Forelimb muscle (tissue), 1 donor: Measurements from ENCODE around the gene SND1. TPM values are rescaled to one million over a fixed set of nuclear protein-coding genes. Genes with fewer than 3 reads are reported as not detected.

Experiments used
- DNase-seq: peaks from one replicate; pipeline ENCODE4 v3.0.0-alpha.2; 2013; ENCODE audit warnings: low read depth
- polyA plus RNA-seq: library from polyadenylated mRNA; unstranded; fragments of 120-200 nt; gene quantifications from one replicate; pipeline ENCODE4 v1.2.1, GENCODE V29; 2013; ENCODE audit not compliant: insufficient read length

The SND1 gene
- polyA plus RNA-seq, 1 donor, result 95.0 TPM

DNA sequence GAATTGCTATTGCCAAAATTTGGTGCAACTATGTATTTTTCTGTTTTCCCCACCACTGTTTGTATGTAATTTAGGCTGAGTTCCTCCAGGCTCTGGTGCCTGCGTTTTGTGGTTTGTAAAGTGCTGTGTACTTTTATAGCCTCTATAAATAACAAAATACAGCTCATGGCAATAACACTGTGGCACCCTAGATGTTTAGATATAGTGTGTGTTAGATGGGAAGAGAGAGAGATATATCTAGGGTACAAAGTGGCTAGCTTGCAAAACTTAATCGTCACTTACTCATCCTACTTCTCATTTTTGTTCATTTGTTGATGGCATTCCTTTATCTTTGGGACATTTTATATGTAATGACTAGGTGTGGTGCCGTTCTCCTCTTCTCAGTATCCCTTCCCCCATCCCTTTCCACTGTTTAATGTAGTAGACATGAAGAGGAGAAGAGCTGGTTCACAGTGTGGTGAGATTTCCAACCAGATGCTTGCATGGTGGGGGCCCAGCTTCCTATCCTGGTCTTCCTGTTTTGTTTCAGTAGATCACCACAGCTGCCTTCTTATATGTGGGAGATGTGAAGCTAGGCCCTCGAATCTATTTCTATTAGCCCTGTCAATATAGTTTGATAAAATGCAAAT is 115.0 kb downstream of the SND1 start:
- no peak for DNase-seq

DNA sequence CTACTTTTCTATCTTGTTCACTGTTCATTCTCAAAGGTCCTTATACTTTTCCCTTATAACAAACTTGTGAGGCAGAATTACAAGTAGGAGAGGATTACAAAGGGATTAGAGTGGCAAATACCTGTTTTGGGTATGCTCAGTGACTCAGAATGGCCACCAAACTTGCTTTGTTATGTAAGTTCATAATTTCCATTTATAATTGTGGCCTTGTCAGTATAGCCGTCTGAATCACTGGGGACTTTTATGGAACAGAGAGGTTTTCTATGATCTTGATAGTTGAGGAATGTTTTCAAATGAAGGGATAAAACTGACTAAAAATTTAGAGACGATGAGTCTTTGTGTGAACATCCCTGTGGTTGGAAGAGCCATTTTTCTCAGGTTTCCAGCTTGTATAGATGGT is 116.2 kb downstream of the SND1 start:
- DNase-seq, result no peak

DNA sequence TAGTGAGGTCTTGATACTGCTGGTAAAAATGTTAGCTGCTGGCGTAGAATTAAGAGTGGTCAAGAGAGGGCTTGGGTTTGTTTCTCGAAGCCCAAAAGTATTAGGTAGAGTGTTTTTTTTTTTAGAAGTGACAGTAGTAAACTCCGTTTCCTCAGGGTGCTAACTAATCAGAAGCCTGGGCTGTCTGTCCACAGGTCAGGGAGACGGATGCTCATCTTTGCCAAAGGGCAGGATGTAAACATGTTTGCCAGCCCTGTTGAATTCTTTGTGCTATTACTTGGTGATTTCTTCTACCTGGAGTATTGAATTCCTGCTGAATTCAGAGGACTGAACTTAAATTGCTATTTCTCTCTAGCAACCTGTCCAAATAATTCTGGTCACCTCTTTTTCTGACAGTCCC is 117.1 kb downstream of the SND1 start:
- DNase-seq, result no peak

DNA sequence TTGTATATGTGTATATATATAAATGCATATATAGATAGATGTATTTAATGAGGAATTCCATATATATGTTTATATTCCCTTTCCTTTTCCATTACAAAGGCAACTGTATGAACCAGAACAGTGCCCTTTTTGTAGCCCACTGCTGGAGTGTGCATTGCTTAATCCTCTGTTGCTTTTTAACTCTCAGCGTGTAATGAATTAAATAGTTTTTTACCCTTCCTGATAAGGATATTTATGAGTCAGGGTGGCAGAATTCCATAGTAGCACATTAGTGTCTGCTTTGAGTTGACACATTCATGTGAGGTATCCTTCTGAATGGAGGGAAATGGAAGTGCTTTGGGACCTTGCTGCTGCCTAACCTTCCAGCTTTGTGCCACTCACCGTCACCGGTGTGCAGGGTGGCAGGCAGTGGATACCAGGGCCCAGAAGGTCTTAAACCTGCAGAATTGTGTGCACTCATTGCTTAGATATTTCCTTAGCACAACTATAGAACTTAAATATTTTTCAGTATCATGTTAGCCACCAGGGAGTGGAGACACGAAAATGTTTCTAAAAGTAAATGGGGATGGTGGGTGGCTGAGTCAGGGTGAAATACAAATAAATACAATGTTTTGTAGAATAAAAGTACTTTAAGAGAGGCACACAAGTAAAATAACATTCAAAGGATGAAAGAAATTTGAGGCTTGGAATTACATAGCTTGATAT is 117.9 kb downstream of the SND1 start:
- DNase-seq, result no peak

DNA sequence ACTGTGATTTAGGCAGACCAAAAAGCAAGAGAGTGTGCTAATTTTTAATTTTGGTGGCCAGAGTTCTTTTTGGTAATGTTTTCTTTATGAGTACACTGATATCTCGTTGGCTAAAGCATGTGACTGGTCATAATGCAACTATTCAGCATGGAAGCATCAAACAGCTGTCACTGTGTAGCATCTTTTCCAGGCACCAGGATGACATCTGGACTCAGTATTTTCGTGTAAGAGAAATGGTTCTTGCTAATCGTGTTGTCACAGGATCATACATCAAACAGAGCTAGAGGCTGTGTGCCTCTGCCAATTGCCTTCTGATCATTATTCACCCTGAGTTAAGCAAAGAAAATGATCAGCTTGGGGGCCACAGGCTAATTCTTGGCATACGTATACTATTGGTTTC is 118.9 kb downstream of the SND1 start:
- no peak for DNase-seq

DNA sequence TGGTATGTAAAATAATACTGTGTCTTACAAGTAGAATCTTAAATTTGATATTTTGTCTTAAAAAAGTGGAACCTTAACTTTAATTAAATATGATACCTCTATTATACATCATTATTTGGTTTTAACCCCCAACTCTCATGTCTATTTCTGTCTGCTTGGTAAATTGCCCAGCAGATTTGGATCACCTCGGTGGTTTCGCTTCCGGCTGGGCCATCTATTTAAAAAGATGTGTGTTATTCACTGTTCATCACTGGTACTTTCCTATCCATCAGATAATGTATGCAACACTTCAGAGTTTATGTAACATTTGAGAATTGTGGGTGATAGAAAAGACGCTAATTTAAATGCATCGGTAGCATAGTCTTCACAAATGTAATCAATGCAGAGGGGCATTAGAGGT is 119.7 kb downstream of the SND1 start:
- no peak for DNase-seq

DNA sequence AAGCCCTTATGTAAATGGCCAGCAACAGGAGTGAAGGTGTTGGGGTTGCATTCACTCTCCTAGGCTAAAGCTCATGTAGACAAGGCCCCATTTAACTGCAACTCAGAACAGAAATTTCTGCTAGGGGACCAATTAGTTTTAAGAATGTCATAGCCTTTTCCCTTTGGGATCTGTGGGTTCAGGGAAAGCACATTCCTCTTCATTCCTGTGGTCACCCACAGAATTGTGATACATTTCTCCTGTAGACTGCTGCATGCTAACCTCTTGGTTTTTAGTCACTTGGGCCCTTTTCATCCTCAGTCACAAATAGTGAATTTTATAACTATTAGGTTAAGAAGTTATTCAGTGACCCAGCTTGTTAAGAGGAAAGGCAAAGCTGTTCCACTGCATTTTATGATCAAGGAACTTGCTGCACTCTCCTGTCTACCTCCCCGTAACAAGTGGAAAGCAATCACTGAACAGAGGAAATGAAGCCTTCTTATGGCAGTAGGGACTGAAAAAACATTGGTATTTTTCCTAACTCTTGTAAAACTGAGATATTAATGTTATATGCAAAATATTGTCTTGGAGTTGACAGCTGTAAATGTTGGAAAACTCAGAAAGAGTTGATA is 124.9 kb downstream of the SND1 start:
- no peak for DNase-seq

DNA sequence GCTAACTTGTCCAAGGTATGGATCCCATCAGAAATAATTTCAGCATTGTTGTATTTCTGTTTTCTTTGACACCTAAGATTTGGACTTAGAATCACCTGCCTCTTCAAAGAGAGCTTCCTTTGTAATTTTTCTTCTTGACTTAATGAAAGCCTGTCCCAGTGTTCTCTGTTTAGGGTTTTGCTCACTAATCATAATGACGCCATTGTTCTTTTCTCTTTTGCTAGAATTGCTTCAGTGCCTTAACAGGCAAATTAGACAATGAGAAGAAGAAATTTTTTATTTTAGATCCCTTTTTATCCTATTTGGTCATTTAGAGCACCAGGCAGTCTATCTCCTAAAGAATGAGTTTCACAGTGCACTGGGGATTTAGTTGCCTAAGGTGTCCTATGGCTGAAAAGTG is 128.5 kb downstream of the SND1 start:
- no peak for DNase-seq

DNA sequence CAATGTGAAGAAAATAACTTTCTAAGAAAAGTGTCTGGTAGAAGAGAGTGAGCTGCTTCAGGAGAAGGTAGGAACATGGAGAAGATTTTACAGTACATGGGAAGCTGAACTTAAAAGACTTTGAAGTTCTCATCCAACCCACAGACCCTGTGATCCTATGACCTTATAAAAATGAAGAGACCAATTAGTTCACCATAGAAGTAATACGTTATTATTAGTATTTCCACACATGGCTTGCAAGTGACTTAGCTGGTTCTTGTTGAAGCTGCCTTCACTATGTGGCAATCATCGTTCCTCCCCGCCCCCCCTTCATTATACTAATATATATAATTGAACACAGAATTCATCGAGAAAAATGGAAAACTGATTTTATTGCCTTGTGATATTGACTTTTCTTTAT is 129.1 kb downstream of the SND1 start:
- DNase-seq, result no peak

DNA sequence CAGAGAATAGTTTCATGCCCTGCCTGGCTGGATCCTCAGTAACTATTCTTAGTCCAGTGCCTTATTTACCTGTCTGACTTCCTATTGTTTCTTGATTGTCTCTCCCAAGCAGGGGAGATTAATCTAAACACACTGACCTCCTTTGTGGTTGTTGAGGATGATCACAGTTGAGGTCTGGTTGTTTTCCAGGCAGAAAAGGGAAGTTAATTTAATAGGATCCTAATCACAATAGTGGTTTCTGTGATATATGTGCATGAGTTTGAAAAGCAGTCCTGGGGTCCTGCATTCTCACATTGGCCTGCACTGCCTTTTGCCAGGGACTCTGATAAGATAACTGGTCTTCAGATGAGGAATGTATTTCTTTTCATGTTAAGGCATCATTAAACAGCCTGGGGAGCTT is 130.1 kb downstream of the SND1 start:
- no peak for DNase-seq

DNA sequence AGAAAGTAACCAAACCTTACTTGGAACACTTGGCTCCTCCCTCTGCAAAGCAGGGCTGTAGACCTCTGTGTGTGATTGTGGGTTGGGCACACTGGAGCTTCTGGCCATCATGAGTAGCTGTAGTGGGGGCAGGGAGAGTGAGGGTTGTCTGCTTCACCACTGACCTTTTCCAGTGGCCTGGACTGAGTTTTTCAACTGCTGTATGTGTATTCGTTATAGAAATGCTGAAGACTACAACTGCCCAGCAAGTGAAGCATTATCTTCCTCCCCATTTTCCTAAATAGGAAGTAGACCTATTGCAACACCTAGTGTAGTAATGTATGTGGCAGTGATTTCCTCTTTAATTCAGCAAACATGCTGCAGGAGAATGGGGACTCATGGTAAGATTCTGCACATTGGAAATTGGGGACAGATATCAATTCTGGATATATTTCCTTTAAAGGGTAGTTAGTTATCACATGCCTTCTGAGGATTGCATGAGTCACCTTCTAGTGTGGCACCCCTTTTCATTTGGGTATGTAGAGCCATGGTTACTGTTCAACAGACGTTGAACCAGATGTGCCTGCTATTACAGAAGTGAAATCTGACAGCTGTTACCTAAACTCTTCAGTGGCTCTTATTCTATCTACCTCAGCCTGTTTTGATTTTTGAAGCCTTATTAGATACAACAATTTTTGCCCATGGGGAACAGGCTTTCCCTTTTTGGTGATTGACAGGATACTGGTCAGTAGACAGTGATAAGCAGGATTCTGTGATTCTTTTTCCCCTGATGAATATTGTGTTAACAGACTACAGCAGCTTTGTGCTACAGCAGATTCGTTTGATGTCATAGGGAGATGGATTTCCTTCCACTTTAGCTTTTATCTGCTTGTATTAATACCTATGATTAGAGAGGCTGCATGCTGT is 130.9 kb downstream of the SND1 start:
- no peak for DNase-seq

DNA sequence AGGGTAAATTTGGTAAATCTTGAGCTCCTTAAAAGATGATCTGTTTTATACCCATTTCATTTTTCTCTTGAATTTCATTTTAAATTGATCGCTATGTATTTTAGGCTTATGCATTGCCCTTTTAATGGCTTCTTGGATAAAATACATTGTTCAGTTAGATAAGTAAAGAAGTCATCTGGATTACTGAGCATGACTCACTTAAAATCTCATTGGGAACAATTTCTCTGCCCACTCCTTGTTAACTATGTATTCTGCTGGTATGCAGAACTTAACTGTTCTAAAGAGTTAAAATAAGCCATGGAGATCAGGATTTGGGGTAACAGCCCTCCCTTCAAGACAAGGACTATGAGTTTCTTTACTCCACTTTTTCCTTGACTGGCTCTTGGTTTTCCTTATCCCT is 134.2 kb downstream of the SND1 start:
- DNase-seq, result no peak

DNA sequence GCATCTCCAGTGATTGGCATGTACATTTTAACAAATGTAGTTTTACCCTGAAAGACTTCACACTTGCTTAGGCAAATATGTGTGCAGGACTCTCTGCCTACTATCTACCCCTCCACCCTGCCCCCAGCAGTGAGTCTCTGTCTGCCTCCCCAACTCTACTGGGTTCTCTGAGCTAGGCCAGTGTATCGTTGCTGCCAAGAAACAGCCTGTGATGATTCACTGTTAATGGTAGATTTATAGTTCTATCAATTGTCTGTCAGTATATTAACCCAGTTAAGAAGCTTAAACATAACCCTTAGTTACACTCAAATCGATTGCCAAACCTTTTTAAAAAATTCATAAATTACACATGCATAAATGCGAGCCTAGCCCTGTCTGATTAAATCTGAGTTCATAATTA is 137.0 kb downstream of the SND1 start:
- no peak for DNase-seq

DNA sequence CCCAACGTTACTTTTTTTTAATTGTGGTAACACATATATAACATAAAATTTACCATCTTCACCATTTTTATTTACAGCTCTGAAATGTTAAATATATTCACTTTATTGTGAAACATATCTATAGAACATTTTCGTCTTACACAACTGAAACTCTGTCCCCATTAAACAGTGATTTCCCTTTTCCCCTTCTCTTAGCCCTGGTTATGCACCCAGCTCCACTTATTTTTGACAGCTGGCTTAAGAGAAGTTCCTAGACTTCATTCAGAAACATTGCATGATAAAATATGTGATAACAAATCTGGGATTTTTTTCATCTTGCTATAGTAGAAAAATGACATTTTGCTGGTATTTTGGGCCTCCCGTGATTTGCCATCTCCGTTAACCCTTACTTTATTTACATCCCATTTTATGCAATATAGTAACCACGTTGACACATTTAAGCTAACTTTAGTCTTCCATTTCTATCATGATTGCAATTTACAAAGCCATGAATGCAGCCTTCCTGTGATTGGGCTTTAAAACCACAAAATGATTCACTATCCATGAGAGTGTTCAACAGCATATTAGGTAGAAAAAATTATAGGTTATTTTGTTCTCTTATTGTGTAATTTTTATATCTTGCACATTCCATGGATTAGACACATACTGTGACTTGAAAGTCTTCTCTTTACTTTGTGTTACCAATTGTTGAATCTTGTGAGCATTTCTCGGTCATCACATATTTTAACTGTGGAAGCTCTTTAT is 139.6 kb downstream of the SND1 start:
- no peak for DNase-seq

DNA sequence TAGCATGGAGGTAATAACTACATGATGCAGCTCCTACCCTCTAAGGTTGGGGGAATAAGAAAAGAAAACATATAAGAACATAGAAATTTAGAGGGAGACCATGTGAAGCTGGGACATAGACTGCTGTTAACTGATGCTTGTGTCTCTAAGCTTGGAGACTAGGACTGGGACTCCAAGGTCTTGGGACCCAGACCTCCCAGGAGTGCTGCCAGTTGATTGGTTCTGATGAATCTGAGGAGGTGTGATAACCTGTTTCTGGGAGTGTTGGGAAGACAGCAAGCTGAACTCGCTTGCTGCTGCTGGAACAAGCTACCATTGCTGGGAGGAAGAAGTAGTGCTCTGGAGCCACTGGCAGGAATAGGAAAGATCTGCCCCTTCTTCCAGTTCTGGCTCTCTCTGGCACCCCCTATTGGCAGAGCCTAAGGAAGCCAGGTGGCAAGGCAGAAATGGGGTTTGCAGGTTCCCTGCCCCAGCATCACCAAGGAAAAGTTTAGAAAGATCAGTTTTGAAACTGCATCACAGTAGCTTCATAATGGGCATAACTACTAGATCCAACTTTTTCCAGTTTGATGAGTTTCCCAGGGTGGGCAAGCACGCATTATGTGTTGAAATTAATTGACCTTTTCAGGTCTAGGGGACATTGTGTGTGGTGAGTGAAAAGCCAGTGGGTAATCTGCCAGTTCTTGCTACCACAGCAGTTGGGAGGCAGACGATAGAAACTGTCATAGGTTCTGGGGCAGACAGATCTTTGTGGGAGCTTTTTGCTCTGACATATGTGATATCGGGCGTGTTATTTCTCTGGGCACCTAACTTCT is 140.7 kb downstream of the SND1 start:
- no peak for DNase-seq

DNA sequence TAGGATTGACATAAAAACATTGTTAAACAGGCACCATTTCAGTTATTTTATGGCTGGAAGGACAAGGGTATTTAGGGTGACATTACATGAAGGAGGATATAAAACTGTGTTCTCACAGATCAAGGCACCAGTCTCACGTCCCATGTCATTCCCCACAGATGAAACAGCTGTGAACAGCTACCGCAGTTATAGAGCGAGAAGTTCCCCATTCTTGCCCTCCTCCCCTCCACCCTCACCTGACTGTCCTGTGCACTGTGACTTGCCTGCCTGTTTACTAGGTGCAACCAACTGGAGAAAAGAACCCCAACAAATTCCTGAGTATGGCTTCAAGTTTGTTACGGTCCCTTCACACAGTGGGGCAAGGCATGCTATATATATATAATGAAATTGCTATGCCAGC is 141.6 kb downstream of the SND1 start:
- no peak for DNase-seq

DNA sequence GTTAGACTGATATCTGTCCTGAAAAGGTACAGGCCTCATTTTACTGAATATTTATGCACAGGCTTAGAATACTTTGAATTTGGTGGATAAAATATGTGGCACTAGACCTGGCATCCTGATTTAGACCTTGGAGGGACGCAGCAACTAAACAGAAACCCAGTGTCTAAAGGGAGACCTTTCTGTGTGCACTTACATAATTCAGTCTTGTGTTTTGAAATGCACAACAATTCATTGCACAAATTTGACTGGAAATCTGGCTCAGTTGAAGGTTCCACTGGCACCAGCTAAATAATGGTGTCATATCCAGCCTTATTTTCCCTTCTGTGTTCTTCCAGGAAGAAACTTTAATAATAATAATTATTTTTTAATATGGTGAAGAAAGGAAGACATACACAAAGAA is 142.1 kb downstream of the SND1 start:
- DNase-seq, result no peak

DNA sequence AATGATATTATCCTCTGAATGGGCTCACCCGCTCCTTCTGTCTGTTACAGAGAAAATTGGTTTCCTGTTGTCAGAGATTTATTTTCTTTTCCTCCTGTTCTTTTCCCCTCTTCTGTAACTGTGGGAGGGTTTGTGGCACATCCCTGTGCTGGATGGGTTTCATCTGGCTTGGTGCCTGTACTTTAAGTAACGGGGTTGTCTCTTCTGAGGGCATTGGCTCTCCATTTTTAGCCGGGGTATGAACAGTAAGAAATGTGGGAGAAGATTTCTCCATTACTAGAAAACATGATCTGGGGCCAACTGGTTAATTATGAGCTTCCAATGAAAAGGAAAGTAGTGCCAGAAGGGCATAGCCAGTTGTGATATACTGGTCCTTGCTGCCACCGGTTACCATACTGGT is 142.6 kb downstream of the SND1 start:
- no peak for DNase-seq

DNA sequence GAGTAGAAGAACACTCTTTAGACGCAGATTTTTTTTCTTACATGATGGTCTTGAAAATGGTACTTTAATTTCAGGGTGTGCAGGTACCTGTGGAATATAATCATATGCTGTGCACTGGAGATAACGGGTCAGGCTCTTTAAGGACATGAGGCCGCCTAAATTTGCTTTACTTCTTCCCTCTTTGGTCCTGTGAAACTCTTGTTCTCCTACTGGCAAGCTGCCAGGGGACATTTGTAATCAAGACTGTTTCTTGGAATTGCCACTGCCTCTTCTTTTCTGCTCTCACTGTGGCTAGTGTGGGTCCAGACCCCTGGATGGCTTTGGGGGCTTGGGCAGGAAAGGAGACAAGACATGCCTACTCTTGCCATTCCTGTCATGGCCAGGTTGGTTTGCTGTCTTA is 146.0 kb downstream of the SND1 start:
- DNase-seq, result no peak

DNA sequence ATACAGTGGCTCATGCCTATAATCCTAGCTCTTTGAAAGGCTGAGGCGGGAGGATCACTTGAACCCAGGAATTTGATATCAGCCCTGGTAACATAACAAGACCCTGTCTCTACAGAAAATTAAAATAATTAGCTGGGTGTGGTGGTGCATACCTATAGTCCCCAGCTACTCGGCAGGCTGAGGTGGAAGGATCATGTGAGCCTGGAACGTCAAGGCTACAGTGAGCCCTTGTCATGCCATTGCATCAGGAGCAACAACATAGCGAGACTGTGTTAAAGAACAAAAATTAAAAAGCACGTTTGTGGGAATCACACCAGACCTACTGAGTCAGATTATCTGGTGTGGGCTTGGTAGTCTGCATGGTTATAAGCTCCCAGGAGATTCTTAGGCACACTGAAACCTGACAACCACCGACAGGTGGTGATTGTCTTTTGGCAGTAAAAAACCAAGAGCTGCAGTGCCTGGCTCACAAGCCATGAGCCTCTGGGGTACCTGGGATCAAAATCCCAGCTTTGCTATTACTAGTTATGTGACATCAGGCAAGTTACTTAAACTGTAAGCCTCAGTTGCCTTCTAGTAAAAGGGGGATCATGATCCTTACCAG is 146.9 kb downstream of the SND1 start:
- DNase-seq, result no peak
